Neuronal stem cell (in vitro differentiated cells): ENCODE data around the gene MINPP1.
"Not testable (repeated sequence)": the region's sequence is repeated elsewhere in the genome, so short reads cannot be mapped to it uniquely, and the experiment has no call there.

Source experiments
- DNase-seq: peaks from one replicate; pipeline ENCODE4 v3.0.0-alpha.2; 2013; ENCODE audit warnings: low spot score
- H2AFZ ChIP-seq: one replicate; pipeline ENCODE4 v1.6.1; 2013; ENCODE audit warnings: mild to moderate bottlenecking, low read length, inconsistent platforms
- H2AK5ac ChIP-seq: 2 replicates; pipeline ENCODE4 v1.6.1; 2013; ENCODE audit warnings: low read depth, mild to moderate bottlenecking, inconsistent platforms, low read length, moderate library complexity, mixed read lengths
- H2BK120ac ChIP-seq: 2 replicates; pipeline ENCODE4 v1.6.1; 2013; ENCODE audit warnings: low read depth, mild to moderate bottlenecking, inconsistent platforms, low read length, moderate library complexity, mixed read lengths
- H2BK12ac ChIP-seq: one replicate; pipeline ENCODE4 v1.6.1; 2013; ENCODE audit warnings: low read length, inconsistent platforms
- H2BK15ac ChIP-seq: 2 replicates; pipeline ENCODE4 v1.6.1; 2013; ENCODE audit warnings: mild to moderate bottlenecking, low read length, inconsistent platforms, mixed read lengths
- H2BK5ac ChIP-seq: one replicate; pipeline ENCODE4 v1.6.1; 2013; ENCODE audit warnings: inconsistent platforms, mild to moderate bottlenecking, low read length, moderate library complexity
- H3K14ac ChIP-seq: one replicate; pipeline ENCODE4 v1.6.1; 2013; ENCODE audit warnings: low read length, inconsistent platforms
- H3K18ac ChIP-seq: 2 replicates; pipeline ENCODE4 v1.6.1; 2013; ENCODE audit warnings: low read length, inconsistent platforms
- H3K23ac ChIP-seq: 2 replicates; pipeline ENCODE4 v1.6.1; 2013; ENCODE audit warnings: low read depth, mild to moderate bottlenecking, mixed read lengths, low read length, inconsistent platforms; ENCODE audit not compliant: poor library complexity
- H3K27ac ChIP-seq: replicated peaks from 3 replicates; pipeline ENCODE4 v1.5.1; 2013; ENCODE audit warnings: low read length, inconsistent platforms
- H3K27me3 ChIP-seq, 3 experiments: 2 replicates each; pipeline ENCODE4 v1.6.1; 2013; ENCODE audit warnings: low read length in 3 of 3, mild to moderate bottlenecking in 2 of 3, inconsistent platforms in 1 of 3, low read depth in 1 of 3, mixed read lengths in 1 of 3, moderate library complexity in 1 of 3; ENCODE audit not compliant: control insufficient read depth in 3 of 3, insufficient read depth in 3 of 3
- H3K36me3 ChIP-seq, 2 donors: replicated peaks in 1 of 2; 2 replicates each; pipeline ENCODE4 v1.6.1; 2013; ENCODE audit warnings: low read length in 2 of 2; ENCODE audit not compliant: control insufficient read depth in 2 of 2, insufficient read depth in 2 of 2
- H3K4ac ChIP-seq: 2 replicates; pipeline ENCODE4 v1.6.1; 2013; ENCODE audit warnings: inconsistent platforms, mild to moderate bottlenecking, low read length, moderate library complexity
- H3K4me1 ChIP-seq, 2 donors: 1 replicate in 1 of 2; 2 replicates in 1 of 2; pipeline ENCODE4 v1.6.1; 2013; ENCODE audit warnings: low read length in 2 of 2, low read depth in 1 of 2; ENCODE audit not compliant: control insufficient read depth in 2 of 2, insufficient read depth in 1 of 2
- H3K4me2 ChIP-seq: one replicate; pipeline ENCODE4 v1.6.1; 2013; ENCODE audit warnings: mild to moderate bottlenecking, low read length, inconsistent platforms; ENCODE audit not compliant: insufficient read depth, poor library complexity, severe bottlenecking
- H3K4me3 ChIP-seq, 2 donors: 2 replicates each; pipeline ENCODE4 v1.5.1; 2013; ENCODE audit warnings: low read length in 2 of 2, mild to moderate bottlenecking in 2 of 2, inconsistent platforms in 1 of 2, moderate library complexity in 1 of 2
- H3K79me1 ChIP-seq: one replicate; pipeline ENCODE4 v1.6.1; 2013; ENCODE audit warnings: low read depth, mild to moderate bottlenecking, inconsistent platforms, low read length, moderate library complexity
- H3K9ac ChIP-seq: one replicate; pipeline ENCODE4 v1.6.1; 2013; ENCODE audit warnings: mild to moderate bottlenecking, low read depth, low read length, inconsistent platforms; ENCODE audit not compliant: poor library complexity
- H3K9me3 ChIP-seq, 2 donors: replicated peaks in 1 of 2; 2 replicates each; pipeline versions ENCODE3 to v1.6.1; 2013; ENCODE audit warnings: low read length in 2 of 2, mild to moderate bottlenecking in 2 of 2, inconsistent platforms in 1 of 2, low read depth in 1 of 2, mixed read lengths in 1 of 2, moderate library complexity in 1 of 2; ENCODE audit not compliant: control insufficient read depth in 2 of 2, insufficient read depth in 1 of 2
- H4K8ac ChIP-seq: one replicate; pipeline ENCODE4 v1.6.1; 2013; ENCODE audit warnings: low read depth, mild to moderate bottlenecking, inconsistent platforms, low read length, moderate library complexity
- H4K91ac ChIP-seq: one replicate; pipeline ENCODE4 v1.6.1; 2013; ENCODE audit warnings: low read length, low read depth, mild to moderate bottlenecking, inconsistent platforms; ENCODE audit not compliant: poor library complexity
- WGBS, 2 donors: extraction: QIAGEN DNeasy Blood & Tissue Kit; methylation state at CpG; one replicate each; pipeline ENCODE4 v1.1.7; 2013; ENCODE audit warnings: missing lambda C conversion rate in 2 of 2, mixed read lengths in 1 of 2; ENCODE audit not compliant: insufficient read length in 2 of 2, insufficient replicate concordance in 1 of 2; ENCODE audit errors: extremely low coverage in 2 of 2; 5-methylcytosine and 5-hydroxymethylcytosine counted together

MINPP1 gene

GRCh38 chr10:87495446-87495845 lies 9.2 kb upstream of the MINPP1 start:
- H3K4me2 ChIP-seq, result not testable (repeated sequence)

GRCh38 chr10:87497386-87497785 lies 7.3 kb upstream of the MINPP1 start:
- not testable (repeated sequence) for H3K4me3 ChIP-seq, H2BK15ac ChIP-seq, H3K4me1 ChIP-seq, H3K14ac ChIP-seq, H2BK5ac ChIP-seq, H3K27ac ChIP-seq, H3K9me3 ChIP-seq, H2BK120ac ChIP-seq, H3K4me2 ChIP-seq, H2BK12ac ChIP-seq, H2AFZ ChIP-seq, H2AK5ac ChIP-seq, H3K23ac ChIP-seq, H3K36me3 ChIP-seq, H4K8ac ChIP-seq, H3K79me1 ChIP-seq, H3K9ac ChIP-seq, H3K27me3 ChIP-seq, DNase-seq, H3K18ac ChIP-seq, H3K4ac ChIP-seq, H4K91ac ChIP-seq
- no CpG with 5 or more reads among the region's 2 CpGs for WGBS, 2 donors

More at GRCh38 chr10:87495446-87495845, 9.2 kb upstream of the MINPP1 start:
- not testable (repeated sequence) for H3K27ac ChIP-seq, H4K91ac ChIP-seq, H3K9me3 ChIP-seq, H3K18ac ChIP-seq, H3K79me1 ChIP-seq, H3K4me1 ChIP-seq, H3K14ac ChIP-seq, H2BK15ac ChIP-seq, H3K23ac ChIP-seq, H3K4me3 ChIP-seq, DNase-seq, H2BK5ac ChIP-seq, H2AFZ ChIP-seq, H2BK12ac ChIP-seq, H3K36me3 ChIP-seq, H4K8ac ChIP-seq, H3K9ac ChIP-seq, H2BK120ac ChIP-seq, H3K4ac ChIP-seq, H3K27me3 ChIP-seq, H2AK5ac ChIP-seq
- no CpG with 5 or more reads among the region's 5 CpGs for WGBS, 2 donors

- not testable (repeated sequence) for H3K27me3 ChIP-seq, DNase-seq
Observed at GRCh38 chr10:87498106-87498789, 6.4 kb upstream of the MINPP1 start.

GRCh38 chr10:87500646-87501048 lies 4.0 kb upstream of the MINPP1 start:
- Histone ChIP-seq H3K4me3 (no peak overlapping the region), H3K14ac (no peak overlapping the region), H2AK5ac (no peak overlapping the region), H2AFZ (no peak overlapping the region), H3K9ac (no peak overlapping the region), H3K9me3 (no peaks in the 10 kb centered on the region), H2BK12ac (no peak overlapping the region), H3K79me1 (peaks cover 5% of the 10 kb centered on the region), H3K4me1 (peaks cover 2% of the 10 kb centered on the region in 2 donors), H3K4me2 (no peak overlapping the region), H3K27ac (no peak overlapping the region), H2BK5ac (no peak overlapping the region), H3K36me3 (no peaks in the 10 kb centered on the region), H4K91ac (no peak overlapping the region), H3K27me3 (no peaks in the 10 kb centered on the region), H3K23ac (no peak overlapping the region), H3K18ac (no peak overlapping the region), H2BK15ac (no peak overlapping the region), H2BK120ac (no peak overlapping the region), H4K8ac (no peak overlapping the region), H3K4ac (no peak overlapping the region)
- no CpG with 5 or more reads among the region's 3 CpGs for WGBS, 2 donors
- no peak for DNase-seq

More at GRCh38 chr10:87498106-87498789, 6.4 kb upstream of the MINPP1 start:
- not testable (repeated sequence) for H3K4me3 ChIP-seq, H2AK5ac ChIP-seq, H2BK5ac ChIP-seq, H3K36me3 ChIP-seq, H3K9me3 ChIP-seq, H3K23ac ChIP-seq, H3K79me1 ChIP-seq, H2BK15ac ChIP-seq, H3K4ac ChIP-seq, H2BK120ac ChIP-seq, H2AFZ ChIP-seq, H3K4me2 ChIP-seq, H4K91ac ChIP-seq, H3K9ac ChIP-seq, H4K8ac ChIP-seq, H2BK12ac ChIP-seq, H3K4me1 ChIP-seq, H3K14ac ChIP-seq, H3K27ac ChIP-seq, H3K18ac ChIP-seq
- WGBS, 2 donors, result no CpG with 5 or more reads among the region's 4 CpGs
